Esophagus squamous epithelium (tissue), 4 donors: ENCODE results near the gene PLEKHM3.

Source experiments
- POLR2A ChIP-seq, 4 donors: fragments of 450-650 bp; IDR thresholded peaks; one replicate each; pipeline ENCODE4 v1.6.1; 2017; ENCODE audit warnings: antibody characterized with exemption in 4 of 4, mild to moderate bottlenecking in 4 of 4, moderate library complexity in 3 of 4
- TF ChIP-seq, protein P1 (sequence below), 6 experiments: fragments of 450-650 bp in 4 of 6; fragments of 200-600 bp in 2 of 6; sonication (generic) in 2 of 6; IDR thresholded peaks; one replicate each; pipeline ENCODE4 v1.5.1; 2016 to 2019; ENCODE audit warnings: antibody characterized with exemption in 6 of 6, mild to moderate bottlenecking in 4 of 6, moderate library complexity in 4 of 6

GRCh38 chr2:207956771-207957170 is 68.6 kb downstream of the PLEKHM3 start:
- TF ChIP-seq, protein P1, sequence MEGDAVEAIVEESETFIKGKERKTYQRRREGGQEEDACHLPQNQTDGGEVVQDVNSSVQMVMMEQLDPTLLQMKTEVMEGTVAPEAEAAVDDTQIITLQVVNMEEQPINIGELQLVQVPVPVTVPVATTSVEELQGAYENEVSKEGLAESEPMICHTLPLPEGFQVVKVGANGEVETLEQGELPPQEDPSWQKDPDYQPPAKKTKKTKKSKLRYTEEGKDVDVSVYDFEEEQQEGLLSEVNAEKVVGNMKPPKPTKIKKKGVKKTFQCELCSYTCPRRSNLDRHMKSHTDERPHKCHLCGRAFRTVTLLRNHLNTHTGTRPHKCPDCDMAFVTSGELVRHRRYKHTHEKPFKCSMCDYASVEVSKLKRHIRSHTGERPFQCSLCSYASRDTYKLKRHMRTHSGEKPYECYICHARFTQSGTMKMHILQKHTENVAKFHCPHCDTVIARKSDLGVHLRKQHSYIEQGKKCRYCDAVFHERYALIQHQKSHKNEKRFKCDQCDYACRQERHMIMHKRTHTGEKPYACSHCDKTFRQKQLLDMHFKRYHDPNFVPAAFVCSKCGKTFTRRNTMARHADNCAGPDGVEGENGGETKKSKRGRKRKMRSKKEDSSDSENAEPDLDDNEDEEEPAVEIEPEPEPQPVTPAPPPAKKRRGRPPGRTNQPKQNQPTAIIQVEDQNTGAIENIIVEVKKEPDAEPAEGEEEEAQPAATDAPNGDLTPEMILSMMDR (IDR thresholded peaks at IDR 0.05) = no peak
- no peak for TF ChIP-seq POLR2A (IDR thresholded peaks at IDR 0.05)
